B cell (primary cell): ENCODE data around the gene OR4Q3. TPM values are rescaled to one million over a fixed set of nuclear protein-coding genes. Genes with fewer than 3 reads are reported as not detected.
"Not testable (repeated sequence)": the region's sequence is repeated elsewhere in the genome, so short reads cannot be mapped to it uniquely, and the experiment has no call there.

Source experiments
- ATAC-seq: fragments of 200-7000 bp; cut with Tn5 transposase; one replicate; pipeline ENCODE4 v1.10.0; 2021; ENCODE audit warnings: low read depth, mild to moderate bottlenecking, moderate number of reproducible peaks, moderate library complexity
- CTCF ChIA-PET: fragments of 350-600 bp; sonication (Branson Sonifier 250); formaldehyde crosslinking; loops from one replicate; lab custom pipeline; 2021; ENCODE audit warnings: antibody characterized with exemption, inconsistent platforms; lab: Charles Lee
- POLR2A ChIA-PET: fragments of 350-600 bp; sonication (Branson Sonifier 250); formaldehyde crosslinking; loops from one replicate; lab custom pipeline; 2021; ENCODE audit warnings: antibody characterized with exemption; lab: Charles Lee
- DNase-seq: peaks from one replicate; pipeline ENCODE4 v3.0.0; 2013
- H2AFZ ChIP-seq: 2 replicates; pipeline ENCODE4 v1.6.1; 2012; ENCODE audit warnings: mild to moderate bottlenecking, low read depth, low read length; ENCODE audit not compliant: insufficient read depth, poor library complexity, severe bottlenecking
- H3K27ac ChIP-seq, 2 donors: 1 replicate in 1 of 2; 2 replicates in 1 of 2; pipeline ENCODE4 v1.5.1; 2012 to 2013; ENCODE audit warnings: low read length in 2 of 2, mild to moderate bottlenecking in 2 of 2, moderate library complexity in 1 of 2
- H3K27me3 ChIP-seq, 4 experiments: fragments of 200-600 bp in 1 of 4; sonication (generic) in 1 of 4; replicated peaks in 1 of 4; 1 replicate in 2 of 4; 2 replicates in 2 of 4; pipeline versions ENCODE4 v1.6.1 to v1.7.0; 2013 to 2016; ENCODE audit warnings: low read length in 3 of 4, mild to moderate bottlenecking in 2 of 4, mixed read lengths in 1 of 4, moderate library complexity in 1 of 4; ENCODE audit not compliant: insufficient read depth in 4 of 4, control insufficient read depth in 3 of 4; ENCODE audit errors: control extremely low read depth in 1 of 4
- H3K36me3 ChIP-seq, 2 experiments: replicated peaks in 1 of 2; 1 replicate in 1 of 2; 2 replicates in 1 of 2; pipeline versions ENCODE4 v1.6.1 to v1.7.1; 2013; ENCODE audit warnings: low read length in 1 of 2; ENCODE audit not compliant: insufficient read depth in 2 of 2, control insufficient read depth in 1 of 2; ENCODE audit errors: control extremely low read depth in 1 of 2, extremely low read depth in 1 of 2
- H3K4me1 ChIP-seq, 2 donors: fragments of 200-600 bp in 1 of 2; sonication (generic) in 1 of 2; 1 replicate in 1 of 2; 2 replicates in 1 of 2; pipeline versions ENCODE4 v1.5.1 to v1.6.1; 2013 to 2017; ENCODE audit warnings: low read length in 2 of 2; ENCODE audit not compliant: control insufficient read depth in 2 of 2, insufficient read depth in 2 of 2
- H3K4me2 ChIP-seq: replicated peaks from 2 replicates; pipeline ENCODE3; 2012; ENCODE audit warnings: mild to moderate bottlenecking, low read depth, low read length; ENCODE audit not compliant: poor library complexity, severe bottlenecking
- H3K4me3 ChIP-seq, 5 experiments: fragments of 200-600 bp in 1 of 5; sonication (generic) in 1 of 5; 1 replicate in 3 of 5; 2 replicates in 2 of 5; pipeline versions ENCODE4 v1.5.1 to v1.7.0; 2011 to 2016; ENCODE audit warnings: low read length in 4 of 5, mild to moderate bottlenecking in 4 of 5, low read depth in 2 of 5, control low read depth in 1 of 5, moderate library complexity in 1 of 5; ENCODE audit not compliant: insufficient read depth in 1 of 5; ENCODE audit errors: control extremely low read depth in 1 of 5, extremely low read depth in 1 of 5
- H3K79me2 ChIP-seq: fragments of 200-600 bp; sonication (generic); one replicate; pipeline ENCODE4 v1.6.0; 2016; ENCODE audit warnings: low read length; ENCODE audit not compliant: control insufficient read depth, insufficient read depth
- H3K9ac ChIP-seq: fragments of 200-600 bp; sonication (generic); 2 replicates; pipeline ENCODE4 v1.6.1; 2017; ENCODE audit warnings: mild to moderate bottlenecking, low read length, moderate library complexity
- H3K9me3 ChIP-seq, 3 donors: one replicate each; pipeline versions ENCODE4 v1.6.1 to v1.7.1; 2013; ENCODE audit warnings: low read length in 2 of 3; ENCODE audit not compliant: control insufficient read depth in 2 of 3, insufficient read depth in 1 of 3; ENCODE audit errors: control extremely low read depth in 1 of 3
- H4K20me1 ChIP-seq: 2 replicates; pipeline ENCODE4 v1.6.0; 2012; ENCODE audit warnings: mild to moderate bottlenecking, low read length; ENCODE audit not compliant: insufficient read depth, control insufficient read depth, poor library complexity, severe bottlenecking
- H3K27ac Mint-ChIP-seq: one replicate; pipeline ENCODE4 v1.8.0; 2021; ENCODE audit warnings: mixed read lengths
- H3K27me3 Mint-ChIP-seq: one replicate; pipeline ENCODE4 v1.8.0; 2021; ENCODE audit warnings: mixed read lengths
- H3K4me1 Mint-ChIP-seq: one replicate; pipeline ENCODE4 v1.8.0; 2021; ENCODE audit warnings: mixed read lengths
- H3K4me3 Mint-ChIP-seq: one replicate; pipeline ENCODE4 v1.8.0; 2021; ENCODE audit warnings: mixed read lengths
- H3K9me3 Mint-ChIP-seq: one replicate; pipeline ENCODE4 v1.8.0; 2022; ENCODE audit warnings: mixed read lengths; ENCODE audit not compliant: insufficient read depth
- whole genome bisulfite sequencing: methylation state at CpG from one replicate; pipeline ENCODE4 v1.1.5; 2013; ENCODE audit warnings: missing lambda C conversion rate; ENCODE audit not compliant: insufficient coverage; 5-methylcytosine and 5-hydroxymethylcytosine counted together
- intact Hi-C: fragments of 100-400 bp; cut with micrococcal nuclease; formaldehyde crosslinking; loops from one replicate; pipeline ENCODE4 v1.10.0; 2022
- polyA plus RNA-seq: library from polyadenylated mRNA; depleted of rRNA; stranded (reverse); fragments of >200 nt; gene quantifications from 2 replicates; pipeline ENCODE4 v1.2.3, GENCODE V29; 2012
- small RNA-seq: library from RNA; depleted of rRNA; stranded (forward); fragments of <200 nt; gene quantifications from one replicate; pipeline ENCODE3, GENCODE V24; 2012; ENCODE audit warnings: low replicate concordance, low read depth; ENCODE audit not compliant: insufficient read length
- total RNA-seq, 2 donors: library from RNA; stranded (reverse); fragments of 120-200 nt in 1 of 2; gene quantifications; 1 replicate in 1 of 2; 2 replicates in 1 of 2; pipeline versions ENCODE4 v1.2.3 to v1.2.4, GENCODE V29; 2013 to 2022

The OR4Q3 gene
- total and polyA plus RNA-seq, 2 donors (not counting 1 experiment from before 2014, with no cell fraction given): not detected

DNA sequence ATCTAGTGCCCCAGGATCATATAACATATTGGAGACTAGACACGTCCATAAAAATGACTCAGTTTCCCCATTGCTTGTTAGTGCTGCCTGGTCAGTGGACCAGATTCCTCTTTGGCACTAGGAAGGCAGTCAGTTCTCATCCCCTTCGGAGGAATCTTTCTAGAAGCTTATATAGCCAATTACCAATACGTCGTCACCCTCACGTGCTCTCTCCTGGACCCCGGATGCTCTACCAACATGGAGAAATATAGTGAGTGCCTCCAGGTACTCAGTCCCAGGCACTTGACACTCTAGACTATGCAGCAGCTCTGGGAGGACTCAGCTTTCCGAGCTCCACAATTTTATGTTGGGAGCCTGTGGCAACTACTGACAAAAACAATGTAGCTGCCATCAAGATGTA lies 44.8 kb downstream of the OR4Q3 start:
- H3K4me2 ChIP-seq, POLR2A ChIA-PET, H3K27ac ChIP-seq, H3K4me3 Mint-ChIP-seq, H2AFZ ChIP-seq, H3K27ac Mint-ChIP-seq, H3K9me3 ChIP-seq, CTCF ChIA-PET, H3K4me1 Mint-ChIP-seq, intact Hi-C loops, H3K36me3 ChIP-seq, H3K9ac ChIP-seq, H3K79me2 ChIP-seq, DNase-seq, H3K4me1 ChIP-seq, H3K9me3 Mint-ChIP-seq, ATAC-seq, H3K27me3 ChIP-seq, H3K27me3 Mint-ChIP-seq, H4K20me1 ChIP-seq, H3K4me3 ChIP-seq: not testable (repeated sequence)
- 72% methylated on average over 7 of the region's 7 CpGs for WGBS

DNA sequence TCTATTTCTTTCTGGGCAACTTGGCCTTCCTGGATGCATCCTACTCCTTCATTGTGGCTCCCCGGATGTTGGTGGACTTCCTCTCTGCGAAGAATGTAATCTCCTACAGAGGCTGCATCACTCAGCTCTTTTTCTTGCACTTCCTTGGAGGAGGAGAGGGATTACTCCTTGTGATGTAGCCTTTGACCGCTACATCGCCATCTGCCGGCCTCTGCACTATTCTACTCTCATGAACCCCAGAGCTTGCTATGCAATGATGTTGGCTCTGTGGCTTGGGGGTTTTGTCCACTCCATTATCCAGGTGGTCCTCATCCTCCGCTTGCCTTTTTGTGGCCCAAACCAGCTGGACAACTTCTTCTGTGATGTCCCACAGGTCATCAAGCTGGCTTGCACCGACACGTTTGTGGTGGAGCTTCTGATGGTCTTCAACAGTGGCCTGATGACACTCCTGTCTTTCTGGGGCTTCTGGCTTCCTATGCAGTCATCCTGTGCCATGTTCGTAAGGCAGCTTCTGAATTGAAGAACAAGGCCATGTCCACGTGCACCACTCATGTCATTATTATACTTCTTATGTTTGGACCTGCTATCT lies 53.2 kb downstream of the OR4Q3 start:
- H3K27ac ChIP-seq, H3K79me2 ChIP-seq, H3K4me1 Mint-ChIP-seq, H3K27me3 Mint-ChIP-seq, H2AFZ ChIP-seq, H3K4me3 Mint-ChIP-seq, H3K9me3 Mint-ChIP-seq, H3K9ac ChIP-seq, H3K27ac Mint-ChIP-seq, intact Hi-C loops, H3K27me3 ChIP-seq, H3K4me1 ChIP-seq, CTCF ChIA-PET, H4K20me1 ChIP-seq, DNase-seq, H3K36me3 ChIP-seq, H3K4me2 ChIP-seq, H3K4me3 ChIP-seq, ATAC-seq, POLR2A ChIA-PET: not testable (repeated sequence)
- WGBS: 70% methylated on average over 5 of the region's 10 CpGs
- H3K9me3 ChIP-seq: peaks cover 0 to 16% (median 3%) of the 10 kb centered on the region in 3 donors

Small RNAs within 50 kb of the gene (small RNA-seq; reads per million reads assigned to genes)
- not detected for gene AL512310.1

Other genes with a start within 250 kb of the OR4Q3 start
- not detected in 2 replicates for gene OR11H2, start 29.7 kb upstream of the OR4Q3 start, total RNA-seq
- gene OR11H2, start 29.7 kb upstream of the OR4Q3 start, polyA plus RNA-seq: not detected in 2 replicates
- not detected in 2 replicates for gene OR4M1, start 29.9 kb downstream of the OR4Q3 start, total RNA-seq
- gene OR4M1, start 29.9 kb downstream of the OR4Q3 start, polyA plus RNA-seq: not detected in 2 replicates
- not detected in 2 replicates for gene OR4N2, start 60.2 kb downstream of the OR4Q3 start, total RNA-seq
- not detected in 2 replicates for gene OR4N2, start 60.2 kb downstream of the OR4Q3 start, polyA plus RNA-seq
- gene OR4K2, start 131.6 kb downstream of the OR4Q3 start, total RNA-seq: not detected in 2 replicates
- not detected in 2 replicates for gene OR4K2, start 131.6 kb downstream of the OR4Q3 start, polyA plus RNA-seq
- gene OR4K5, start 177.0 kb downstream of the OR4Q3 start, total RNA-seq: not detected in 2 replicates
- gene OR4K5, start 177.0 kb downstream of the OR4Q3 start, polyA plus RNA-seq: not detected in 2 replicates
- not detected in 2 replicates for gene OR4K1, start 187.3 kb downstream of the OR4Q3 start, total RNA-seq
- gene OR4K1, start 187.3 kb downstream of the OR4Q3 start, polyA plus RNA-seq: not detected in 2 replicates
- not detected in 2 replicates for gene OR4K15, start 232.0 kb downstream of the OR4Q3 start, total RNA-seq
- gene OR4K15, start 232.0 kb downstream of the OR4Q3 start, polyA plus RNA-seq: not detected in 2 replicates